Caki2 (cell line): ENCODE results near the gene OCA2. TPM values are rescaled to one million over a fixed set of nuclear protein-coding genes. Genes with fewer than 3 reads are reported as not detected.

Source experiments
- DNase-seq: peaks from one replicate; pipeline ENCODE4 v3.0.0-alpha.2; 2015; ENCODE audit warnings: low read depth
- in situ Hi-C: cut with HindIII; loops from 2 replicates; pipeline ENCODE4 v1.10.0; 2016; ENCODE audit warnings: low sequenced_read_pairs, low pct_unique_long_range_greater_than_20kb, mixed read lengths
- total RNA-seq: library from RNA; depleted of rRNA; stranded (reverse); fragments of >200 nt; shearing (Covaris generic); gene quantifications from 2 replicates; pipeline ENCODE4 v1.2.3, GENCODE V29; 2014; ENCODE audit warnings: low replicate concordance

Gene OCA2
- total RNA-seq, 1 experiment from 2014 or later = 1.5 TPM

- no peak for DNase-seq
- in situ Hi-C loops = no loop called here
Observed at GRCh38 chr15:27828746-27829145, 270.4 kb downstream of the OCA2 start.

- in situ Hi-C loops = no loop called here
- no peak for DNase-seq
Observed at GRCh38 chr15:27826902-27827714, 272.0 kb downstream of the OCA2 start.

- no peak for DNase-seq
- in situ Hi-C loops = no loop called here
Observed at GRCh38 chr15:27826411-27826810, 272.7 kb downstream of the OCA2 start.

- in situ Hi-C loops = no loop called here
- no peak for DNase-seq
Observed at GRCh38 chr15:27824841-27825422, 274.2 kb downstream of the OCA2 start.

GRCh38 chr15:27821273-27821672 is 277.8 kb downstream of the OCA2 start:
- DNase-seq = no peak
- in situ Hi-C loops = no loop called here

- no peak for DNase-seq
- in situ Hi-C loops = no loop called here
Observed at GRCh38 chr15:27820722-27821121, 278.4 kb downstream of the OCA2 start.

GRCh38 chr15:27820232-27820631 is 278.9 kb downstream of the OCA2 start:
- peak; percentile 8 for DNase-seq

GRCh38 chr15:27817258-27817657 is 281.9 kb downstream of the OCA2 start:
- in situ Hi-C loops = no loop called here
- no peak for DNase-seq

More at GRCh38 chr15:27820232-27820631, 278.9 kb downstream of the OCA2 start:
- in situ Hi-C loops = no loop called here

- in situ Hi-C loops = no loop called here
- no peak for DNase-seq
Observed at GRCh38 chr15:27816790-27817189, 282.3 kb downstream of the OCA2 start.

GRCh38 chr15:27815035-27815434 is 284.1 kb downstream of the OCA2 start:
- DNase-seq = no peak
- in situ Hi-C loops = no loop called here

GRCh38 chr15:27813139-27813538 is 286.0 kb downstream of the OCA2 start:
- no peak for DNase-seq
- in situ Hi-C loops = no loop called here

GRCh38 chr15:27808182-27808581 is 290.9 kb downstream of the OCA2 start:
- no peak for DNase-seq
- in situ Hi-C loops = no loop called here

GRCh38 chr15:27807335-27807734 is 291.8 kb downstream of the OCA2 start:
- in situ Hi-C loops = no loop called here
- no peak for DNase-seq

GRCh38 chr15:27806396-27806795 is 292.7 kb downstream of the OCA2 start:
- in situ Hi-C loops = no loop called here
- DNase-seq = no peak

- in situ Hi-C loops = no loop called here
- no peak for DNase-seq
Observed at GRCh38 chr15:27805261-27806220, 293.6 kb downstream of the OCA2 start.

GRCh38 chr15:27804569-27805260 is 294.4 kb downstream of the OCA2 start:
- in situ Hi-C loops = no loop called here
- DNase-seq = no peak

- in situ Hi-C loops = no loop called here
- DNase-seq = no peak
Observed at GRCh38 chr15:27798807-27799206, 300.3 kb downstream of the OCA2 start.

- in situ Hi-C loops = no loop called here
- DNase-seq = no peak
Observed at GRCh38 chr15:27797765-27798164, 301.4 kb downstream of the OCA2 start.
